Effector CD4-positive, alpha-beta T cell (primary cell): ENCODE results near the gene CXCL11.
"Not testable (repeated sequence)": the region's sequence is repeated elsewhere in the genome, so short reads cannot be mapped to it uniquely, and the experiment has no call there.

ENCODE experiments used
- DNase-seq: peaks from one replicate; pipeline ENCODE4 v3.0.0-alpha.2; 2020

CXCL11 gene

GRCh38 chr4:76042241-76042998, 6.5 kb upstream of the CXCL11 start:
- not testable (repeated sequence) for DNase-seq

GRCh38 chr4:76036855-76037254, 985 bp upstream of the CXCL11 start:
- DNase-seq, result no peak

GRCh38 chr4:76035141-76035540, 729 bp downstream of the CXCL11 start:
- DNase-seq, result no peak

GRCh38 chr4:76029300-76029699, 6.6 kb downstream of the CXCL11 start:
- DNase-seq, result no peak

GRCh38 chr4:76028350-76028765, 7.5 kb downstream of the CXCL11 start:
- no peak for DNase-seq

GRCh38 chr4:76024065-76024464, 11.8 kb downstream of the CXCL11 start:
- no peak for DNase-seq

- no peak for DNase-seq
These were observed 12.5 kb downstream of the CXCL11 start, which contains the start of gene CXCL10 for GRCh38 chr4:76023389-76023788. TSS of gene CXCL10 (minus strand) at chr4:76023497. CDS start at chr4:76023431, 66 bp downstream.

GRCh38 chr4:76022677-76023076, 13.2 kb downstream of the CXCL11 start:
- DNase-seq, result no peak

- no peak for DNase-seq
These were observed 13.8 kb downstream of the CXCL11 start for GRCh38 chr4:76022031-76022430.

GRCh38 chr4:76017056-76017686, 18.7 kb downstream of the CXCL11 start:
- DNase-seq, result no peak

- DNase-seq, result no peak
These were observed 19.5 kb downstream of the CXCL11 start for GRCh38 chr4:76016393-76016792.

- no peak for DNase-seq
These were observed 22.3 kb downstream of the CXCL11 start for GRCh38 chr4:76013540-76013939.

- DNase-seq, result no peak
These were observed 23.5 kb downstream of the CXCL11 start for GRCh38 chr4:76012388-76012801.

GRCh38 chr4:76011700-76012387, 24.0 kb downstream of the CXCL11 start:
- no peak for DNase-seq

- no peak for DNase-seq
These were observed 24.7 kb downstream of the CXCL11 start for GRCh38 chr4:76011018-76011670.

- DNase-seq, result no peak
These were observed 25.3 kb downstream of the CXCL11 start for GRCh38 chr4:76010576-76010975.

- no peak for DNase-seq
These were observed 26.6 kb downstream of the CXCL11 start for GRCh38 chr4:76009311-76009710.

- no peak for DNase-seq
These were observed 28.6 kb downstream of the CXCL11 start, which contains the start of gene CXCL9 for GRCh38 chr4:76007089-76007862. TSS of gene CXCL9 (minus strand) at chr4:76007509. CDS start at chr4:76007449, 60 bp downstream.

- no peak for DNase-seq
These were observed 32.2 kb downstream of the CXCL11 start for GRCh38 chr4:76003620-76004019.

GRCh38 chr4:76003035-76003434, 32.8 kb downstream of the CXCL11 start:
- DNase-seq, result no peak

- no peak for DNase-seq
These were observed 33.7 kb downstream of the CXCL11 start for GRCh38 chr4:76002176-76002575.

- no peak for DNase-seq
These were observed 34.2 kb downstream of the CXCL11 start for GRCh38 chr4:76001700-76002099.
